Brain pericyte (primary cell): ENCODE results near the gene F2R.
A peak's percentile ranks its signal among the peaks of the same experiment; 100 is the strongest.

ENCODE experiments used
- DNase-seq: peaks from one replicate; pipeline ENCODE4 v3.0.0-alpha.2; 2012; ENCODE audit warnings: low read depth, low spot score

The F2R gene

DNA sequence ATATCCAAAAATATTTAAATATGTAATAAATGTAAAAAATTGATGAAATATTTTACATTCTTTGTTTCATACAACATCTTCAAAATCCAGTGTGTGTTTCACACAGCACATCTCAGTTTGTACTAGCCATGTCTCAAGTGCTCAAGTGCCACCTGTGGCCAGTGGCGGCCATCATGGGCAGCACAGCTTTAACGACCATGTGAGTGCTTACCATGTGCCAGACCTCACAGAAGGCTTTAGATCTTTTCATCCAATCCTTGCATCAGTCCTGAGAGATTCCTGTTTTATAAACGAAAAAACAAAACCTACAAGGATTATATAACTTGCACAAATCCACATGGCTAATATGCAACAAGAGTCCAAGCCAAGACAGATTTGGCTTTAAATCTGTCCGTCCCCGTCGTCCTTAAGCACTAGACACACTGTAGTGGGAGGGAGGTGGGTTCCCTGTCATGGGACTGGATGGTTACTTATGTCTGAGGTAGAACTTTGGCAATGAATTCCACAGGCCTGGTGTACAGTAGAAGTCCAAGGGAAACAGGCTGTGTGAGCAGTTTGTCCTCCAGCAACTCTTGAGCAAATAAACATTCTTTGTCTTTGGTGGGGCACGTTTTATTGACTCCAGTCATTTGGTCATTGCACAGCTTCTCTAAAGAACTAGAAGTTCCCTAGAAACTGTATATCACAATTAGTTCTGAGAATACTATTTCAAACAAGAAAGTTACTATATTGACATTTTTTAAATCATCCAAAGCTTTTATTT, 25.0 kb upstream of the F2R start:
- DNase-seq, result no peak

DNA sequence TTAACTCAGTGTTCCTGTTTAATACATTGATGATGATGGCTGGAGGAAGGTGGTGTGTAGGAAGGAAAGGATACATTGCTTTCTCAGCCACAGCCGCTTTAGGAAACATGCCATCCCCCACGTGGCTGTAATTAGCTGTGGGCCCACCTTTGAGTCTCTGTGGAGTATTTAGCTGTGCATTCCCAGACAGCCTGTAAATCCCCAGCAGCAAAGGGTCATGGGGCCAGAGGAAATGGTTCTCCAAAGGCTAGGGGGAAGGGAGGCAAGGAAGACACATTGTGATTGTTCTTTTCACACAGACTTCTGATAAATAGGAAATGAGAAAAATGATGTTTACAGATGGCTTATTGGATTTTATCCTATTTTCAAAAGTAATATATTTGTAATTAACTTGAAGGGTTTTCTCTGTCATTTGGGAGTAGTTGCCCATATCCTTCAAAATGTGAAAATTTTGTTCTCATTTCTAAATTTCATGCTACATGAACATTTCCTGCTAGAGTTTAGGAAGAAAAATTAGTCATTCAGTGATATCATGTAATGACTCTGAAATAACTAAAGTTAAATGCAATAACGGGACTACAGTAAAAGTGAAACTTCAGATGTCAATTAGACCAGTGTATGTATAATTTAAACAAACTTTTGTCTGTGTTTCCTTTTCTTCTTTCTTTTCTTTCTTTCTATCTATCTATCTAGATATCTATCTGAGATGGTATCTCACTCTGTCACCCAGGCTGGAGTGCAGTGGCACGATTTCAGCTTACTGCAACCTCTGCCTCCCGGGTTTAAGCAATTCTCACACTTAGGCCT, 24.3 kb upstream of the F2R start:
- no peak for DNase-seq

DNA sequence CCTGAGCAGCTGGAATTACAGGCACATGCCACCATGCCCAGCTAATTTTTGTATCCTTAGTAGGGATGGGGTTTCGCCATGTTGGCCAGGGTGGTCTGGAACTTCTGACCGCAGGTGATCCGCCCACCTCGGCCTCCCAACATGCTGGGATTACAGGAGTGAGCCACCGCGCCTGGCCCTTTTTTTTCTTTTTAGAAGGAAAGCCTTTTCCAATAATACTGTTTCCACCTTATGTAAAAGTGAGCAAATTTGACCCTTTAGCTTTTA, 23.7 kb upstream of the F2R start:
- DNase-seq, result no peak

DNA sequence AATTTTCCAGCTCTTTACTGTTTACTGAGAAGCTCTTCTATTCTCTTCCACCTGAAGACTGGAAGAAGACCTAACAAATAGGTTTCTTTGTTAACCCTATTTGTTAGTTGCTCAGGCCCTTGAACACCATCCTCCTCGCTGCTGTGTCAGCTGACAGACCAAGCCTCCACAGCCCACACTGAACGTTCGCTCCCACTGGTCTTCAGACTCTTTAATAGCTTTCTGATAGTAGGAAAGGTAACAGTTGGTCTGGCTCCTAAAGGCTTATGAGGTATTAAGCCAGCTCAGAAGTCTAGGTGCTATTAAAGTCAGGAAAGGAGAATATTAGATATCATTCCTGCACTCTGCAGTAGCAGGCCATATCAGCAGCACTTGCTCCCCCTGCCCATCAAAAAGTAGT, 23.3 kb upstream of the F2R start:
- DNase-seq, result no peak

DNA sequence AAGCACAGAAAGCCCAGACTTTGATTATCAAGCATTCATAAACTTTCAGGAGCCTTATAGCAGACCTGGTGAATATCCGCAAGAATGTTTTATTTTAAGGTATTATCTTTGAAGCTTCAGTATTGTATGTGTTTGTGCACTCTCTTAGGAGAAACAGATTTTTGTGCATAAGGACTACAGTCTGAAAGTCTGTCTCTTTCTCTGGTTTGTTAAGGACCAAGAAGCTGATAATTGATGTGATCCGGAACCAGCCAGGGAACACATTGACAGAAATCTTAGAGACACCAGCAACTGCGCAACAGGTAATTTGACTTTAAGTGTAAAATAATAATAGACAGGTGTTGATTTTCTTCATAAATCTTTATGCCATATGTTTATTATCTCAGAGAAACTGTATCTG, 22.8 kb upstream of the F2R start:
- no peak for DNase-seq

DNA sequence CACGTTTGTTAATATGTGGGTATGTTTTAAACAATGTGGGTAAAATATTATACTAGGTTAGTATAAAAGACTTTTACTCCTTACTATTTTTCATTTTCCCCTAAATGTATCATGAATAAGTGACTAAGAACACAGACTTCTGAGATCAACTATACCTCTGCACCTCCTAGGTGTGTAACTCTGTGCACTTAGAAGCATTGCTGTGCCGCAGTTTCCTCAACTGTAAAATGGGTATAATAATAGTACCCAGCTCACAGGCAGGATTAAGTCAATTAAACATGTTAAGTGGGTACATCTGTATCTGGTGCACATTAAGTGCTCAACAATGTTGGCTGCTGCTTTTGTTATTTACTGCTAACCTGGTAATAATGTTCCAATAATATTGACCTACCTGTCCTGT, 21.6 kb upstream of the F2R start:
- DNase-seq, result no peak

DNA sequence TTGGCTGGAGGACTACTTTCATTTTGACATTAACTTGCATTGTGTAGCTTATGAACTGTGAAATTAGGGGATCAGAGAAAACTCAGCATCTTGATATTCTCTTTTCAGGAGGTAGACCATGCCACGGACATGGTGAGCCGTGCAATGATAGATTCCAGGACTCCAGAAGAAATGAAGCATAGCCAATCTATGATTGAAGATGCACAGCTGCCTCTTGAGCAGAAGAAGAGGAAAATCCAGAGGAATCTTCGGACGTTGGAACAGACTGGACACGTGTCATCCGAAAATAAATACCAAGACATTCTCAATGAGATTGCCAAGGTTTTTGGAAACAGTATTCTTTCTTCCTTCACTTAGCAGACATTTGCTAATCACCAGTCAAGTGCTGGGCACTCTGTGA, 20.6 kb upstream of the F2R start:
- DNase-seq, result no peak

DNA sequence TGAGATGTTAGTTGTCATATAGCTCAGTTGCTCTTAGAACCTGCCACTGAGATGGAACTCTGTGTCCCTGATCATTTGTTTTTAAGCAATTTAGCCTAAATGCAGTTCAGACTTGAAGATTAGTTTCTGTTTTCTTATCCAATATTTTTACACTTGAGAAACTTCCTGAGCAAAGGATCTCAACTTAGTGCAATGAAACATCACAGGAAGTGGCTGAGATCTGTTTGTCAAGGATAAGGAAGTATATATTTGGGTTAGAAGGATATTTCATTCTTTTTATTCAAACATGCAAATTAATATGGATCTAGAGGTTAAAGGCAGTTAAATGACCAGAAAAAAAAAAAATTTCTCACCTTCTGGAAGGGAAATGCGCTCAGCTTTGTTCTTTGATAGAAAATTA, 19.7 kb upstream of the F2R start:
- DNase-seq, result no peak

DNA sequence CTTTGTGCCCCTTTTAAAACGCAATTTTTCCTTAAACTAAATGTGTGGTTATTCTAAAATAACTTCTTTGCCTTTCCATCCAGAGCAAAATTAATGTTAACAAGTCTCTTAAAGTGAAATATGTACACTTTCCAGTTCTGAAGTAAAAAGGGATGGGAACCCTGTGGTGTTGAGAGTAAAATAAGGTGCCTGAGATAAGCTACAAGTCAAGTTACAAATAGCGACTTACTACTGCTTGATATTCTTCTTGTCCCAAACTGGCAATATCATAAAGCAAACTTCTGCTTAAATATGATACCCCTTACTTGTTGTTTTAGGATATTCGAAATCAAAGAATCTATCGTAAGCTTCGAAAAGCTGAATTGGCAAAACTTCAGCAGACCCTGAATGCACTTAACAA, 18.3 kb upstream of the F2R start:
- DNase-seq, result no peak

DNA sequence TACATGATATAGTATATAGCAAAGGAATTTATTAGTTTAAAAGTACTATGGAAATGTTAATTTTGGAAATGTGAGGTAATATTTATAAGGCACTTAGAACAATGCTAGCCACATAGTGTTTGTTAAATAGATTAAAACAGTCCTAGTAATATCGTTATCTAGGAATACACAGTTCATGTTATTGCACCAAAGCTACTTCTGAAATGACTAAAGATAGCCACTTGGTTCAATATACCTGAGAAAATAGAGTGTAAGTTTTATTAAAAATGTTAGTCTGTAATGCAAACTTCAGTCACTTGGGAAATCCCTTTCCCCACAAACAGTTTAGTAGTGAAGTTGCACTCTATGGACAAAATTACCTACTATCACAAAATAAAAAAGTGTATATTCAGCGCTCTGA, 15.4 kb upstream of the F2R start:
- no peak for DNase-seq

DNA sequence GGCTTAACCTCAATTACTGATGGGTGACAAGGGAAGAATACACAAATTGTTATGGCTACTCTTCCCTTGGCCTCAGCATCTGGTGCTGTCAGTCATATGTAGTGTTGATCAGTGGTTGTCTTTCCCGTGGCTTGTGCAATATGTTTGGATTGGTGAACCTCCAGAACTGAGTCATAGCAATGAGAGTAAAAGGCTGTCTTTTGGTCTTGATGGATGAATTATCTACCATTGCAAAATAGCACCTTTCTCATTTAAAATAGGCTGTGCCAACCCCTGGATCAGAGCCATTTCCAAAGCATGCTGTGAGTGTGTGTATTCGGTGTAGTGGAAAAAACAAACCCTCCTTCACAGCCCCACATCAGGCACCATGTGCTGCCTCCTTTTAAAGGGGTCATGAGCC, 14.6 kb upstream of the F2R start:
- DNase-seq, result peak; percentile 85

DNA sequence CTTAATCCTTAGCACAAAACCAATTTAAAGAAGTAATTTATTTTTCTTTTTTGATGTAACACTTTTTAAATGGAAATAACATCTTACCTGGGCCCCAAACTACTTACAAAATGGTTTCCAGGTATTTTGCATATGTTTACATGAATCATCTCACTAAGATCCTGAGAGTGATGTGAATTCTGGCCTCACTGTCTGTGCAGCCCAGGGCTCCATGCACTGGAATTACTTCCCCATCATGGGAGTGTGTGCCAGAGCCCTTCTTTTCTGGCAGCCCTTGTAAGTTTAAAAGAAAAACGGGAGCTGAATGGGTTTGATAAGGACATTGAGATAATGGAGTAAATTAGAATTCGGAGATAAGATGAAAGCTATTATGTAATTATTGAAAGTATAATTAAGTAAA, 12.2 kb upstream of the F2R start:
- DNase-seq, result no peak

DNA sequence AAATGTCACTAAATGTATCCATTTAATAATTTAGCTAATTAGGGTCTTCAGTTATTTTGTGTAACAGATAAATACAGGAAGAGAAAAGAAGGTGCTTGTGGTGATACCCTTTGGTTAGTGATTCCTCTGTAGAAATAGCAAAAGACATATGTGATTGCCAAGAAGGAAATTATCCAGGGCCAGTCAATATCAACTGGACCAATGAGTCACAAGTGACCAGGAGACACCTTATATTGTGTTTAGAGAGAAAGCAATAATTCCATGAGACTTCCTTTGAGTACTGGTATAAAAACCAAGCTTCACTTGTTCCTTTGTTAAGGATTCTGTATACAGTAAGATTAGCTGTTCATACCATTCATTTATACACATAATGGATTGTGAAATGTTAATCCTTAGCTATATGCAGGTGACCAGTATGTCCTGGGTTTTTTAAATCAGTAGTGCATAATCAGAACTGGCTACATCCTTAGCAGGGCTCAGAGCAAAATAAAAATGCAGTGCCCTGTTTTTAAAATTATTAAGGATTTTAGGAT, 11.7 kb upstream of the F2R start:
- DNase-seq, result no peak

DNA sequence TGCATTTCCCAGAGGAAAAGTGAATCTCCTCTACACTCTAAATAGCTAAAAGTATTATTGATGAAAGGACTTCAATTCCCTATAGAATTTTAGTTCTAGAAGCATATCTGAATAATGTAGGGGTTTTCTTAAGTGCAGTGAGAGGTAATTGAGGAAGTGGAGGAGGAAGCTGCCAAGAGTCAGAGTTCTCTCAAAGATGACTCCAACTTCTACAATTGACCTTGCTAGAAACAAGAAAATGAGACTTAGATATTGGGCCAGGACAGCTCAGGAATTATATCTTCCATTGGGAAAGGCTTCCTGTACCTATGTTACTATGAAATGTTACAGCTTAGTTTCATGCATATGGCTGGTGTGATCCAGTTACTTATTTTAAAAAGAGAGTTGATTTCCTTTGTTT, 10.4 kb upstream of the F2R start:
- no peak for DNase-seq

DNA sequence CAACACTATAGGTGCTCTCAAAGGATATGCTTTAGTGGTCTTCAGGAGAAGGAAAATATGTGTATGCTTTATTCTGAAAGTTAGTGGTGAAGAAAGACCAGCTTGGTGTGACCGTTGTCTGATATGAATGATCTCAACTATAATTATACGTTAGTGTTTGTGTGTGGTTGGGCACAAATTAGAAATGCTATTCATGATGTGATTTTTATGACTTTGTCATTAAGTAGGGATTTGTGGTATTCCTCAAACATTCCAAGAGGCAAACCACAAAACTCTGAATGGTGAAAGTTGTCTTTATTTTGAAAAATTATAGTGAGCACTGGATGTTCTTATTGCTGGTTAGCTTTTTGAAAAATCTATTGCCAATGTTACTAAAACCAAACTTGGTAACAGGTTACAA, 6.2 kb upstream of the F2R start:
- no peak for DNase-seq

DNA sequence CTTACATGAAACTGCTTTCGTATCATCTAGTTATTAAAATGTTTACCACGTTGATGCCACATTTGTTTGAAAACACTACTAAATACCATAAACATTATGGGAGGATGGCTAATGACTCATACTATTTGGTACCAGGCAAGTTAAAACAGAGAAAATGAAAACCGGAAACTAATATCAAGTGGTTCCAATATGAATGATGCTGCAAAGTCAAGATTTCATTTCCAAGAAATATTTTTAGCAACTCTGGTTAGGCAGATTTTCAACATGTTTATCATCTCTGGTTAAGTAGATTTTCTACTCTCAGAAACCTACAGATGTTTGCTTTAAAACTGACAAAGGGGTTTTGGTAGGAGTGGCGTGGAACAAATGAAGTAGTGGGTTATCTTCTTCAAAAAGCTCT, 4.9 kb upstream of the F2R start:
- DNase-seq, result no peak

DNA sequence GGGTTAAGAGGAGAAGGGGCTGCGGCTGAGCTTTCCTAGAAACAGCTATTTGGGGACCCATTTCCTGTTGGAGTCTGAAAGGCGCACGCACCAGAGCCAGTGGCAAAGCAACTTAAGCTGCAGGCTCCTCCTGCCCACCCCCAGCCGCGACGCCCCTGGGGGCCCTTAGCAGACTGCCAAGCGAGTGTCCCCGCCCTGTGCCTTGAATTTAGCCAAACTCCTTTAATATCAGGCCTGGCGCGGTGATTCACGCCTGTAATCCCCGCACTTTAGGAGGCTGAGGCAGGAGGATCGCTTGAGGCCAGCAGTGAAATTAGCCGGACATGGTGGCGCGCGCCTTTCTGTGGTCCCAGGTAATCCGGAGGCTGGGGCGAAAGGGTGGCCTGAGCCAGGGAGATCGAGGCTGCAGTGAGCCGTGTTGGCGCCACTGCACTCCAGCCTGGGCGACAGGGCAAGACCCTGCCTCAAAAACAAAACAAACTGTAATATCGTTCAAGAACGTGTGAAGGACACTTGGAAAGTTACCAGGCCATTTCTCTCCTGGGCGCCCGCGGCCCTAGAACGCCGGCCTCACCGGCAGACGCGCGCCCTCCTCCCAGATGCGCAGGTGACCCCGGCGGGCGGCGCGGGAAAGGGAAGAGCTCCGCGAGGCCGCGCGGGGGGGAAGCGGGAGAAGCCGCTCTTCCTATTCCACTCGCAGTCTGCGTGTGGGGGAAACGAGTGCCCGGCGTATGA, 1.0 kb upstream of the F2R start:
- DNase-seq, result no peak

DNA sequence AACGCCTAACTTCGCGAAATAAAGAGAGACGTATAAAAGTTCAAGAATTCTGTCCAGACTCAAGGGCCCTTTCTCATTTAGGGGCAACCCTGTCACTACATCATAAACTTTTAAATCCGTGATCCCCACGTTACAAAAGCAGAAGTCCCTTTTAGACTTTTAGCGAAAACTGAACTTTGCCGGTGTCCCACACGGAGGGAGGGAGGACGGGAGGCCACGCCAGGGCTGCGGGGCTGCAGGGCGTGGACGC, 515 bp upstream of the F2R start:
- DNase-seq, result peak; percentile 21

DNA sequence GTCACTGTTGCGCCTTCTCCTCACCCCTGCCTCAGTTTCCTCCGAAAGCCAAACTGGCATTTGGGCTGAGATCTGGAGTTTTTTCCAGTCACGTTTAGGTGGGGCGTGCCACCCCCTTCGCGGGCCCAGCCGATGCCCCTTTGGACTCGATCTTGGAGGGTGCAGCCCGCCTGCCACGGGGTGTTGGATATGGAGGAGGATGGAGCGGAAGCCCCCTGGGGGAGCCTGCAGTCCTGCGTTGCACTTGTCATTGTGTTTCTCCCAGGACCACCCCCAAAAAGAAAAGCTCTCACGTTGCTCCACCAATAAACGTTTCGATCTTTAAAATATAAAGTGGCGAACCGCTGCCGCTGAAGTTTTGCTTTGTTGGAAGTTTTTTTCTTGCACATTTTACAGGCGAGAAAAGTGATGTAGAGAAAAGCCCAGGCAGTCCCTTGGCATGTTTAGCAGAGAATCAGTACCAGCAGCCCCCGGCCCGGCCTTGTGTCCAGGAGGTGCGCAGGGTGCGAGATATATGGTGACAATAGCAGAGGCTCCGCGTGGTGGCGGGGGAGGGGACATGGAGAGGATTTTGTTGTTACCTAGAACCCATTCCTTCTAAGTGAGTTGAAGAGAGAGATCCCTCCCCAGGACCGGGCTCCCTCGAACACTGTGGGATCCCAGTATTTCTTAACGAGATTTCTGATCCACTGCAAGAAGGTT, 681 bp downstream of the F2R start:
- no peak for DNase-seq

DNA sequence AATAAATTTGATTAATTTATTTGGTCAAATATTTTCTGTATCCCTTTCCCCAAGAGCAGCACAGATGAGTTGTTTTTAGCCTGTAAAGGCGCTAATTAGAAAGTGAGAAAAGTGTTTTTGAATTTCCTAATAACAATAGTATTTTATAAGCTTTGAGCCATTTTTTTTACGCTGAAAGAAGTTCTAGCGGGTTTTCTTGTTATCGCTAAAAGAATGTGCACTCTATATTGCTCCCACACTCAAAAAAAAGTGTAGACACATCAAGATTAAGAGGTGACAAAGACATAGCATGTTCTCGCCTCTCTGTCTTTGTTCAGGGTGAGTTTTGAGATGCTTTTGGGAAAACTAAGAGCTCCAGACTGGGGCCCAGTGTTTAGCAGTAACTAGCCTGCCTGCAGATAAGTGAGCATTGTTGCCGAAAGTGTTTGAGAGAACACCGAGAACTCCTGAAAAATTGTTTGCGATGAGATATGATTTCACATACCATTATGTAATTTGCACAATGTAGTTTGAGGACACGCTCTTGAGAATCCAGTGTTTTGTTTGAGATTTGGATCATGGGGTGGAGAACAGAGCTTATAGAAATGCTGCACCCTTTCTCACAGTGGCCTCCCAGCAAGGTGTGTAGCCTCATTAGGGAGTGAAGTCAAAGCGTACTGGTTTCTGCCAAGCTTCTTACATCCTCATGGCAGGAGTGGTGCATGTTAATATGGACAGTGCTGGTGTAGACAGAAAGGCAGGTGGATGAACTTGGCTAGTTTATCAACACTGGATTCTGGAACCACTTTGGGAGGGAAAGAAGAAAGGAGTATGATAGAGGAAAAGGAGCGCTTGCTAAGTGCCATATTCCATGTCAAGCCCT, 1.5 kb downstream of the F2R start:
- no peak for DNase-seq

DNA sequence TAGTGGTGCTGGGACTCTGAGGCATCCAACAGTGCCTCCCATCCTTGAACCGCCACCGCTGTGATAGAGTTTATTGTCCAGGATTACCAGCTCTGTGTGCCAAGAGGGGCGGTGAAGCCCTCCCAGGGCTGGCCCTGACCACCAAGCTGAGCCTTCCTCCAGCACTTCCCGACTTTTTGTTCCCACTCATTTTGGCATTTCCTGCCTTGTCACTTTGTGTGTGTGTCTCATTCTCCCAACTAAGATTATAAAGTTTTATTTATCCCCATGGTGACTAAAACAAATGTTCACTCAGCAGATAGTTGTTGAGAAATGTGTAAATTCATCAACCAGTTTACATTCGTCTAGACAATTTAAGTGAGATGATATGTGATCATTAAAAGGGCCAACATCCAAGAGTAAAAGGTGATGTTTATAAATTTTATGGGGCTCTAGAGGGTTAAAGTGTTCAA, 2.5 kb downstream of the F2R start:
- DNase-seq, result no peak
